HepG2 (cell line): Measurements from ENCODE around the gene GIPC1.

ENCODE experiments used
- CTCF ChIP-seq: sonication (generic); formaldehyde crosslinking; IDR thresholded peaks from 2 replicates; pipeline ENCODE4 v1.5.0; 2020; ENCODE audit warnings: mild to moderate bottlenecking, missing genetic modification reagents, moderate library complexity
- IKZF4 ChIP-seq: sonication (generic); formaldehyde crosslinking; IDR thresholded peaks from 2 replicates; pipeline ENCODE4 v1.5.1; 2020; ENCODE audit warnings: borderline replicate concordance, mild to moderate bottlenecking, low read depth, missing genetic modification reagents; ENCODE audit errors: not compliant biosample characterization
- PHF21A ChIP-seq: sonication (generic); formaldehyde crosslinking; IDR thresholded peaks from 2 replicates; pipeline ENCODE4 v1.5.0; 2020; ENCODE audit warnings: mild to moderate bottlenecking, missing genetic modification reagents
- POLR2A ChIP-seq, 2 experiments: IDR thresholded peaks; 2 replicates each; pipeline ENCODE4 v1.6.1; 2011; ENCODE audit warnings: low read depth in 2 of 2, low read length in 2 of 2, mild to moderate bottlenecking in 1 of 2, moderate library complexity in 1 of 2; ENCODE audit not compliant: insufficient read depth in 1 of 2
- TP53 ChIP-seq: sonication (generic); formaldehyde crosslinking; conservative IDR thresholded peaks from 2 replicates; pipeline ENCODE4 v1.4.0; 2020; ENCODE audit warnings: missing genetic modification reagents

GRCh38 chr19:14526423-14526822 lies 30.5 kb upstream of the GIPC1 start:
- no peak for TF ChIP-seq TP53 (CRISPR knock-in tag)
- TF ChIP-seq CTCF = no peak
- TF ChIP-seq PHF21A = no peak
- no peak for TF ChIP-seq IKZF4 (CRISPR knock-in tag)
- TF ChIP-seq POLR2A (IDR thresholded peaks at IDR 0.05; ENCODE audit: insufficient read depth in 1 of 2, low read depth in 2 of 2, low read length in 2 of 2) = no peak
